Activated naive CD4-positive, alpha-beta T cell treated with anti-CD3 and anti-CD28 coated beads, Interleukin-2, amount 50 U/mL, for 24 hours (primary cell): Measurements from ENCODE around the gene NR1H4.
"Not testable (repeated sequence)": the region's sequence is repeated elsewhere in the genome, so short reads cannot be mapped to it uniquely, and the experiment has no call there.

Experiments
- H3K27ac Mint-ChIP-seq: one replicate; pipeline ENCODE4 v1.8.0; 2021; ENCODE audit warnings: mild to moderate bottlenecking, mixed read lengths
- H3K27me3 Mint-ChIP-seq: one replicate; pipeline ENCODE4 v1.8.0; 2021; ENCODE audit warnings: mixed read lengths
- H3K36me3 Mint-ChIP-seq: one replicate; pipeline ENCODE4 v1.8.0; 2021; ENCODE audit warnings: mixed read lengths
- H3K4me1 Mint-ChIP-seq: one replicate; pipeline ENCODE4 v1.8.0; 2021; ENCODE audit warnings: mixed read lengths
- H3K4me3 Mint-ChIP-seq: one replicate; pipeline ENCODE4 v1.8.0; 2021; ENCODE audit warnings: mild to moderate bottlenecking, mixed read lengths
- H3K9me3 Mint-ChIP-seq: one replicate; pipeline ENCODE4 v1.8.0; 2021; ENCODE audit warnings: mixed read lengths

The NR1H4 gene

DNA sequence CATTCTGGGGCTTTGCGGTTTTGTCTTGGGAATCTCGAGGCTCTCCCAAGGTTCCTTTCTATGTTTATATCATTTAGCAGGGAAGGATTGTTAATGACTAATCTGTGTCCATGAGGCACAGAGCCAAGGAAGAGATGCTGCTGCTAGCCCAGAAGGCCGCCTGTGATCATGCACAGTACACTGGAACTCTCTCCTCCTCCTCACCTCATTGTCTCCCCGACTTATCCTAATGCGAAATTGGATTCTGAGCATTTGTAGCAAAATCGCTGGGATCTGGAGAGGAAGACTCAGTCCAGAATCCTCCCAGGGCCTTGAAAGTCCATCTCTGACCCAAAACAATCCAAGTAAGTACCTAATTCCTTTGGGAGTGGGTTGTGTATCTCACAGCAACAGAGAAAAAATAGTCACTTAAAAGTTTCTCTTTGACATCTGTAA lies at the start of gene NR1H4:
TSS of gene NR1H4 (plus strand) at position 151 of the 435 bp plus-strand sequence. CDS start 19,458 bp downstream, outside the sequence.
- Mint-ChIP-seq H3K9me3 (no peaks in the 10 kb centered on the region), H3K4me3 (no peak within 1 kb of the TSS), H3K4me1 (no peaks in the 10 kb centered on the region), H3K27ac (no peak within 1 kb of the TSS), H3K36me3 (no peaks in the 10 kb centered on the region), H3K27me3 (peaks cover 6% of the 10 kb centered on the region)

GRCh38 chr12:100426145-100426544 lies 47.5 kb upstream of the NR1H4 start:
- Mint-ChIP-seq H3K4me3 (no peak overlapping the region), H3K4me1 (no peaks in the 10 kb centered on the region), H3K9me3 (peaks cover 14% of the 10 kb centered on the region), H3K27me3 (peaks cover 2% of the 10 kb centered on the region), H3K27ac (no peak overlapping the region), H3K36me3 (no peaks in the 10 kb centered on the region)

- H3K27me3 Mint-ChIP-seq: peaks cover 2% of the 10 kb centered on the region
- H3K4me3 Mint-ChIP-seq: no peak overlapping the region
- H3K36me3 Mint-ChIP-seq: no peaks in the 10 kb centered on the region
- H3K9me3 Mint-ChIP-seq: peaks cover 14% of the 10 kb centered on the region
- no peaks in the 10 kb centered on the region for H3K4me1 Mint-ChIP-seq
- no peak overlapping the region for H3K27ac Mint-ChIP-seq
These were observed 46.6 kb upstream of the NR1H4 start for GRCh38 chr12:100427078-100427477.

DNA sequence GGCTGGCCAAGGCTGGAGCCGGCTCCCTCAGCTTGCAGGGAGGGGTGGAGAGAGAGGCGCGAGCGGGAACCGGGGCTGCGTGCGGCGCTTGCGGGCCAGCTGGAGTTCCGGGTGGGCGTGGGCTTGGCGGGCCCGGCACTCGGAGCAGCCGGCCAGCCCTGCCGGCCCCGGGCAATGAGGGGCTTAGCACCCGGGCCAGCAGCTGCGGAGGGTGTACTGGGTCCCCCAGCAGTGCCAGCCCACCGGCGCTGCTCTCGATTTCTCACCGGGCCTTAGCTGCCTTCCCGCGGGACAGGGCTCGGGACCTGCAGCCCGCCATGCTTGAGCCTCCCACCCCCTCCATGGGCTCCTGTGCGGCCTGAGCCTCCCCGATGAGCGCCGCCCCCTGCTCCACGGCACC lies 43.4 kb upstream of the NR1H4 start:
- not testable (repeated sequence) for H3K4me1 Mint-ChIP-seq, H3K4me3 Mint-ChIP-seq, H3K27me3 Mint-ChIP-seq, H3K27ac Mint-ChIP-seq, H3K36me3 Mint-ChIP-seq
- peaks cover 14% of the 10 kb centered on the region for H3K9me3 Mint-ChIP-seq

DNA sequence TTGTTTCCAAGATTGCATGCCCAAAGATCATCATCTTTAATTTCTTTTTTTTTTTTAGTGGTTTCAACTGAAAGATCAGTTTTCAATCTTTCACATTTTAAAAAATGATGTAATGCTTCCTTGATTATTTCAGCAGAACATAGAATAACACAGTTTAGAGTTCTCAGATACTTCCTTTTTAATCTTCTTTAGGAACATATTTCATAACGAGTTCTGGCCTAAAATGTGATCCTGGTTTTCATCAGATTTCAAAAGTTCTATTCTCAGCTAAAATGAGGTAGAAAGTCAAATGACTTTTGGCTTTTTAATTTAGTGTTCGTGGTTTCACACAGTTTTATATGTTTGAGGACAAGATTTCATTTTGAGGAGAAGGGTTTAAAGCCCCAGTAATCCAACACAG lies 40.0 kb upstream of the NR1H4 start:
- Mint-ChIP-seq H3K36me3 (no peaks in the 10 kb centered on the region), H3K27me3 (peaks cover 1% of the 10 kb centered on the region), H3K4me1 (no peaks in the 10 kb centered on the region), H3K27ac (no peak overlapping the region), H3K9me3 (no peaks in the 10 kb centered on the region), H3K4me3 (no peak overlapping the region)

- Mint-ChIP-seq H3K4me3 (no peak overlapping the region), H3K36me3 (no peaks in the 10 kb centered on the region), H3K27me3 (peaks cover 1% of the 10 kb centered on the region), H3K27ac (no peak overlapping the region), H3K9me3 (no peaks in the 10 kb centered on the region), H3K4me1 (no peaks in the 10 kb centered on the region)
These were observed 39.5 kb upstream of the NR1H4 start for GRCh38 chr12:100434177-100434576.

DNA sequence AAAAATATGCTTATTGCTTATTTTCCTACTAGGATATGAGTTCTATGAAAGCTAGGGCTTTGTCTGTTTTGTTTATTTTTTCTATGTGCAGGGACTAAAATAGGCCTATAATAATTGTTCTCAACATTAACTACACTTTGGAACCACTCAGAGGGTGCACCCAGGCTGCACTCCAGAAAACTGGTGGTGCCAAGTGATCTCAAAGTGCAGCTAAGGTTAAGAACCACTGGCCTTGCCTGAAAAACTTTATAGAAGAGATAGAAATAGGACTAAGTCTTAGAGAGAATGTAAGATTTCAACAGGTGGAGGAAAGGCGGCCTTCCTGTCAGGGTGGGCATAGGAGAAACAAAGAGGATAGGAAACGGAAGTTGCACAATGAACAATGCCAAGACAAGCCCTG lies 37.7 kb upstream of the NR1H4 start:
- H3K4me1 Mint-ChIP-seq: no peaks in the 10 kb centered on the region
- H3K9me3 Mint-ChIP-seq: no peaks in the 10 kb centered on the region
- no peaks in the 10 kb centered on the region for H3K36me3 Mint-ChIP-seq
- H3K27ac Mint-ChIP-seq: no peak overlapping the region
- H3K27me3 Mint-ChIP-seq: peaks cover 1% of the 10 kb centered on the region
- no peak overlapping the region for H3K4me3 Mint-ChIP-seq

DNA sequence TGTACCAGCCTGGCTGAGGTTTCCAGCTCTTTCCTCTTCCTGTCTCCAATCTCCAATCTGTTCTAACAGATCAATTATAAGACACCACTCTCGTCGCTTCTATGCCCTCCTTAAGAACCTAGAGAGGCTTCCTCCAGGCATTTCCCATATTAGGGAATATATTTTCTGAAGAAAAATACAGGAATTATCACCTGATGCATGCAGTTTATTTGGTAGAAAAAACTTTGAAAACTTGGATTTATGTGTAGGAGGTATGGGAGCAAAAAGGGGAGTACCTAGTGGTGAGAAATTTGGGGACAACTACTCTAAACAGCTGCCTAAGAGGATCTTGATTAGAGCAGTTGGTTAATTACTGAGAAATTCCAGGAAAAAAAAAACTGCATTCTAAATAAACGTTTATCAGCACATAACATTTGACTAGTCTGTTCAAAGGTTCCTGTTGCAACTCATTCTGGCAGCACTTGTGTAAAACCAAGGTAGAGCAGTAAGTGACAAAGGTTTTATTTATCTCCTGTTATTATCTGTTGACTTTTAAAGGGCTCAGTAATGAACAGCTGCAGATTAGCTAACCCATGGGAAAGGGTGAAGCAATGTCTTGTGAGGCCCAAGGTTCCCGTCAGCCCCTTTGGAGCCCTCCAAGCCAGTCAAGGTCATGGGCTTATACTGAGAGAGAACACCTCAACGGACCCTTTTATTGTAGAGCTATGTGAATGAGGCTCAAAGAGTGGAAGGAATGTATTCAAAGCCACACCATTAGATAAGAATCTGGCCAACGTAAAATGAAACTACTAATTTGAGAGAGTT lies 36.4 kb upstream of the NR1H4 start:
- Mint-ChIP-seq H3K27me3 (peaks cover 1% of the 10 kb centered on the region), H3K4me1 (no peaks in the 10 kb centered on the region), H3K4me3 (no peak overlapping the region), H3K36me3 (no peaks in the 10 kb centered on the region), H3K27ac (no peak overlapping the region), H3K9me3 (no peaks in the 10 kb centered on the region)

GRCh38 chr12:100439797-100440196 lies 33.9 kb upstream of the NR1H4 start:
- H3K27ac Mint-ChIP-seq: no peak overlapping the region
- peaks cover 3% of the 10 kb centered on the region for H3K27me3 Mint-ChIP-seq
- H3K4me1 Mint-ChIP-seq: no peaks in the 10 kb centered on the region
- no peak overlapping the region for H3K4me3 Mint-ChIP-seq
- no peaks in the 10 kb centered on the region for H3K9me3 Mint-ChIP-seq
- no peaks in the 10 kb centered on the region for H3K36me3 Mint-ChIP-seq

GRCh38 chr12:100442403-100442802 lies 31.3 kb upstream of the NR1H4 start:
- Mint-ChIP-seq H3K36me3 (no peaks in the 10 kb centered on the region), H3K9me3 (no peaks in the 10 kb centered on the region), H3K27me3 (peaks cover 12% of the 10 kb centered on the region), H3K4me1 (no peaks in the 10 kb centered on the region), H3K27ac (no peak overlapping the region), H3K4me3 (no peak overlapping the region)

- Mint-ChIP-seq H3K4me1 (no peaks in the 10 kb centered on the region), H3K36me3 (no peaks in the 10 kb centered on the region), H3K9me3 (no peaks in the 10 kb centered on the region), H3K4me3 (no peak overlapping the region), H3K27ac (no peak overlapping the region), H3K27me3 (peaks cover 12% of the 10 kb centered on the region)
These were observed 30.2 kb upstream of the NR1H4 start for GRCh38 chr12:100443434-100443833.

GRCh38 chr12:100445081-100445481 lies 28.6 kb upstream of the NR1H4 start:
- Mint-ChIP-seq H3K4me3 (no peak overlapping the region), H3K9me3 (no peaks in the 10 kb centered on the region), H3K27me3 (peaks cover 12% of the 10 kb centered on the region), H3K4me1 (no peaks in the 10 kb centered on the region), H3K36me3 (no peaks in the 10 kb centered on the region), H3K27ac (no peak overlapping the region)

GRCh38 chr12:100447381-100447780 lies 26.3 kb upstream of the NR1H4 start:
- no peaks in the 10 kb centered on the region for H3K4me1 Mint-ChIP-seq
- no peak overlapping the region for H3K4me3 Mint-ChIP-seq
- peaks cover 17% of the 10 kb centered on the region for H3K27me3 Mint-ChIP-seq
- H3K9me3 Mint-ChIP-seq: no peaks in the 10 kb centered on the region
- H3K27ac Mint-ChIP-seq: no peak overlapping the region
- H3K36me3 Mint-ChIP-seq: no peaks in the 10 kb centered on the region

GRCh38 chr12:100448656-100449055 lies 25.0 kb upstream of the NR1H4 start:
- no peaks in the 10 kb centered on the region for H3K9me3 Mint-ChIP-seq
- no peaks in the 10 kb centered on the region for H3K36me3 Mint-ChIP-seq
- no peaks in the 10 kb centered on the region for H3K4me1 Mint-ChIP-seq
- peaks cover 15% of the 10 kb centered on the region for H3K27me3 Mint-ChIP-seq
- no peak overlapping the region for H3K4me3 Mint-ChIP-seq
- no peak overlapping the region for H3K27ac Mint-ChIP-seq

GRCh38 chr12:100450735-100451134 lies 22.9 kb upstream of the NR1H4 start:
- Mint-ChIP-seq H3K4me1 (no peaks in the 10 kb centered on the region), H3K4me3 (no peak overlapping the region), H3K27ac (no peak overlapping the region), H3K9me3 (no peaks in the 10 kb centered on the region), H3K27me3 (peaks cover 9% of the 10 kb centered on the region), H3K36me3 (no peaks in the 10 kb centered on the region)

DNA sequence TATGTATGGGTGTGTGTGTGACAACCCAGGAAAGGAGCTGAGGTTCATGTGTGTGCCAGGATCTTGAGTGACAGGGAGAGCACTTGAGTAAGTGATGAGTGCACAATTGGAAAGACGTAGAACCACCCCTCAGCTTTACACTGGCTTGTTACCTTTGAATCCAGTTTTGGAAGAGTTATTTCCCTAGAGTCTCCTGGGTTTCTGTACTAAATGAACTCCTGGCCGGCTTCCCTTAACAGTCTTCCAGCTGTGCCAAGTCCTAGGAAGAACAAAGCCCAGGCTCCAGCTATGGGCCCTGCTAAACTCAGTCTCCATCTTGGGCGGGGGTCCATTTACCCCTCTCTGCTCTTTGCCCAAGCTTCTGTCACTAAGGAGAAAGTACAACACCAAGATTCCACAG lies 19.7 kb upstream of the NR1H4 start:
- Mint-ChIP-seq H3K36me3 (no peaks in the 10 kb centered on the region), H3K4me1 (no peaks in the 10 kb centered on the region), H3K4me3 (no peak overlapping the region), H3K27me3 (peaks cover 5% of the 10 kb centered on the region), H3K9me3 (no peaks in the 10 kb centered on the region), H3K27ac (no peak overlapping the region)

DNA sequence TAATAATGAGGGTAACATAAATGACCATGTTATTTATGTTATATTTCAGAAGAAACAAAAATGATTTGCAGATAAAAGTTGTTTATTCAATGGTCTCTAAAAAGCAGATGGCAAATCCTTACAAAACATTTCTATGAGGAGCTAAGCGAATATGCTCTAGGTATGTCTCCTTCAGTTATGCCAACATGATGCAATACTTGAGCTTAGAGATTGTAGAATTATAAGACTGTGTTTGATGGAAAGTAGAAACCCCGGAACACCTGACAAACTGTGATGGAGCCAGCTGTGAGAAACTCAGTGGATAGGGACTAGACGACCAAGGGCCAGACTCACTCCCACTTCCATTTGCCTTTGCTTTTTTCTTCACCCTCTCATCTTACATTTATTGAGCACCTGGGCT lies 17.8 kb upstream of the NR1H4 start:
- Mint-ChIP-seq H3K4me3 (no peak overlapping the region), H3K27ac (no peak overlapping the region), H3K9me3 (no peaks in the 10 kb centered on the region), H3K27me3 (peaks cover 1% of the 10 kb centered on the region), H3K4me1 (no peaks in the 10 kb centered on the region), H3K36me3 (no peaks in the 10 kb centered on the region)
